Activated CD4-positive, alpha-beta T cell treated with anti-CD3 and anti-CD28 coated beads, Interleukin-2, amount 10 ng/mL, durations not matched to agents 24 days and 14 days (primary cell): ENCODE measurements around the gene CEP131. TPM values are rescaled to one million over a fixed set of nuclear protein-coding genes. Genes with fewer than 3 reads are reported as not detected.

Source experiments
- DNase-seq: peaks from one replicate; pipeline ENCODE4 v3.0.0; 2022
- H3K27ac Mint-ChIP-seq: one replicate; pipeline ENCODE4 v1.8.0; 2022; ENCODE audit warnings: mild to moderate bottlenecking, mixed read lengths
- H3K27me3 Mint-ChIP-seq: one replicate; pipeline ENCODE4 v1.8.0; 2022; ENCODE audit warnings: mixed read lengths
- H3K36me3 Mint-ChIP-seq: one replicate; pipeline ENCODE4 v1.8.0; 2022; ENCODE audit warnings: low read depth, mild to moderate bottlenecking, mixed read lengths
- H3K4me1 Mint-ChIP-seq: one replicate; pipeline ENCODE4 v1.8.0; 2021; ENCODE audit warnings: mixed read lengths
- H3K4me3 Mint-ChIP-seq: one replicate; pipeline ENCODE4 v1.8.0; 2022; ENCODE audit warnings: mild to moderate bottlenecking, moderate library complexity, mixed read lengths
- H3K9me3 Mint-ChIP-seq: one replicate; pipeline ENCODE4 v1.8.0; 2021; ENCODE audit warnings: mixed read lengths
- intact Hi-C: fragments of 100-400 bp; cut with micrococcal nuclease; formaldehyde crosslinking; loops from one replicate; pipeline ENCODE4 v1.15.1; 2023
- total RNA-seq: library from RNA; stranded (reverse); gene quantifications from 2 replicates; pipeline ENCODE4 v1.2.3, GENCODE V29; 2022

The CEP131 gene
- total RNA-seq, 1 donor from 2014 or later: 18.0 TPM

DNA sequence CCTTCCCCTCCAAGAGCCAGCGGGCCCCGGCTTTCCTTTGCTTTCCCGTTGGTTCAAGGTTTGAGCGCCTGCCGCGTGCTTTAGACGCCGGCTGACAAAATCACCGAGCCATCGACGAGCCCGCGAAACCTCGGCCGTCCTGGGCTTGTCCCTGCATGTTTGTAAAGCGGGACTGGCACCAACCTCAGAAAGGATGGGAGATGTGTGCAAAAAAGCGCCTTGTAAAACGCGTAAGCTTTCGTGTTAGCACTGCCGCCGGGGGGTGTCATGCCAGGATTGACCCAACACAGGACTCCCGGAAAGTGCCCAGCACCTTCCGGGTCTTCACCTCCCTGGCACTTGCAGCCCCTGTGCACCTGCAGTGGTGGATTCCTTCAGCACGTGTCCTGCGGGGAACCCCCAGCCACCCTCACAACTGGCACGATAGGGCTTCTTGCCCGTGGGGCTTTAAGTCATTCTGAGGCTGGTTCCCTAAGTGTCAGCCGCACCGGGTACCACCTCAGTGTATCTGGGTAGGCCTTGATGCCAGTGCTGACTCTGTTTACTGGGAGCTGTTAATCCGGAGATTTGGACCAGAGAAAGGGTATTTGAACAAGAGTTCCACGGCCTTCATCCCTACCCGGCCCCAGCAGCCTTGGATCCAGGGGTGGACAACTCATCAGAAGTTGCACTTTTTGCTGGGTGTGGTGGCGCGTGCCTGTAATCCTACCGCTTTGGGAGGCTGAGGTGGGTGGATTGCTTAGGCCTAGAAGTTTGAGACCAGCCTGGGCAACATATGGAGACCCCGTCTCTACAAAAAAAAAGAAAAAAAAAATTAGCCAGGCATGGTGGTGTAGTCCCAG, 17.2 kb upstream of the CEP131 start:
- H3K4me3 Mint-ChIP-seq: peak overlapping the region; percentile 95
- peaks cover 28% of the 10 kb centered on the region for H3K36me3 Mint-ChIP-seq
- peak overlapping the region; percentile 97 for H3K27ac Mint-ChIP-seq
- H3K27me3 Mint-ChIP-seq: no peaks in the 10 kb centered on the region
- H3K4me1 Mint-ChIP-seq: peaks cover 22% of the 10 kb centered on the region
- intact Hi-C loops: loop anchor here (1.0 to 10.0 kb wide), 4 partner anchors 17 to 313 kb away; no protein-coding TSS in a partner anchor
- peak; percentile 80 for DNase-seq
- H3K9me3 Mint-ChIP-seq: no peaks in the 10 kb centered on the region

GRCh38 chr17:81238815-81239713, 16.3 kb upstream of the CEP131 start, which contains the start of the genes NDUFAF8 and TEPSIN:
Gene NDUFAF8, plus strand, starts transcription at chr17:81239318. Its CDS starts 46 bp downstream, at chr17:81239364.
Gene TEPSIN, minus strand, starts transcription at chr17:81239055. Its CDS starts 22 bp downstream, at chr17:81239033.
- Mint-ChIP-seq H3K9me3 (no peaks in the 10 kb centered on the region), H3K36me3 (peaks cover 28% of the 10 kb centered on the region), H3K27me3 (no peaks in the 10 kb centered on the region), H3K4me3 (peak within 1 kb of the TSS; percentile 95), H3K4me1 (peaks cover 23% of the 10 kb centered on the region), H3K27ac (peak within 1 kb of the TSS; percentile 97)
- intact Hi-C loops: loop anchor here (1.0 kb wide), 2 partner anchors 16 to 314 kb away; no protein-coding TSS in a partner anchor
- DNase-seq: peak; percentile 99

DNA sequence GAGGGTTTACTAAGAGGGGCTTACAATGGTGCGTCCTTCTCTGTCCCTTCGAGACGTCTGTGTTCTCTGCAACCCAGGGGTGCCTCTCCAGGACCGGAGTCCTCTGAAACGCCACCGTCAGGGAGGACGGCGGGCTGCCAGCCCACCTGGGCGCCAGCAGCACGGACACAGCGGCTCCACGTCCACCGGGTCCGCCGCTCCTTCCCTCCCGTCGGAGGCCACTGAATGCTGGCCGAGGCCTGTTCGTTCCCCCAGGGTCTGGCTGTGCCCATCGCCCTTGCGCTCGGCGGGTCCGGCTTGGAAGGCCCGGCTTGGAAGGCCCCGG, 15.7 kb upstream of the CEP131 start:
- intact Hi-C loops: no loop called here
- Mint-ChIP-seq H3K4me1 (peaks cover 23% of the 10 kb centered on the region), H3K27ac (no peak overlapping the region), H3K36me3 (peaks cover 28% of the 10 kb centered on the region), H3K9me3 (no peaks in the 10 kb centered on the region), H3K27me3 (no peaks in the 10 kb centered on the region), H3K4me3 (peak overlapping the region; percentile 95)
- DNase-seq: no peak

DNA sequence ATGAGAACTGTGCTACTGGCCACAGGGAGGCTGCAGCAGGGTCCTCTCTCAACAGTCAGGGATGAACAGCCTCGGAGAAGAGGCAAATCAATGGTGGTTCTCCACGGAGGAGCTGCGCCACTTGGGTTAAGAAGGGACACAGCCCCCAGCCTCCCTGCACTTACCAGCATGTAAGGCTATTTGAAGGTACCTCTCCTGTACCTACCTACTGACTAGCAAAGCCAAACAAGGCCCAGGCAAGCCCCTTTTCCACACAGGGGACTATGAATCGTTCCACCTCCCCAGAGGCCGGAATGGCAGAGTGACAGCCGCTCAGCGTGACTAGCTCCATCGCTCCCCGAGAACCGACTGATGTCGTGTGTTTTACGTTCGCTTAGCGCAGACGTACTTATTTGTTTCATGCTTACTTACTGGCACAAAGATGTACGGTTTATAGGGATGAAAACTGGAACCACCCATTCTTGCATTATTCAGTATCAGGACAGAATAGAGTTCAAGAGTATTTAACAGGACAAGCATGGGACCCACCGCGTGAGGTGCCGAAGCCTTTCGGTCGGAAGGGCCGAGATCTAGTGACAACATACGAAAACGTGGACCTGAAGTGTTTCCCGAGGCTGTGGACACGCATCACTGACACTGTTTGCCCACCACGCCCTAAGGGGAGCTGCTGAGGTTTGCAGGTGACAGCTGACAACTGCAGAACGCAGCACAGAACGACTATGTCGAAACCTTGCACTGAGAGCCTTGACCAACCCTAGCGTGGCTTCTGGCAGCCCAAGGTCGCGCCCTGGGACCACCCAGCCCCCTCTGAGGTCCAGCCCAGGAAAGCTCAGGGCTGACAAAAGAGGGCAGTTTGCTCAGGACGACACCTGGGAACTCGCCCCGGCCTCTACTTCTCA, 15.1 kb upstream of the CEP131 start:
- H3K9me3 Mint-ChIP-seq: no peaks in the 10 kb centered on the region
- peak overlapping the region; percentile 41 for H3K27ac Mint-ChIP-seq
- peaks cover 28% of the 10 kb centered on the region for H3K36me3 Mint-ChIP-seq
- H3K4me1 Mint-ChIP-seq: peaks cover 23% of the 10 kb centered on the region
- DNase-seq: no peak
- peak overlapping the region; percentile 95 for H3K4me3 Mint-ChIP-seq
- no peaks in the 10 kb centered on the region for H3K27me3 Mint-ChIP-seq
- intact Hi-C loops: no loop called here

DNA sequence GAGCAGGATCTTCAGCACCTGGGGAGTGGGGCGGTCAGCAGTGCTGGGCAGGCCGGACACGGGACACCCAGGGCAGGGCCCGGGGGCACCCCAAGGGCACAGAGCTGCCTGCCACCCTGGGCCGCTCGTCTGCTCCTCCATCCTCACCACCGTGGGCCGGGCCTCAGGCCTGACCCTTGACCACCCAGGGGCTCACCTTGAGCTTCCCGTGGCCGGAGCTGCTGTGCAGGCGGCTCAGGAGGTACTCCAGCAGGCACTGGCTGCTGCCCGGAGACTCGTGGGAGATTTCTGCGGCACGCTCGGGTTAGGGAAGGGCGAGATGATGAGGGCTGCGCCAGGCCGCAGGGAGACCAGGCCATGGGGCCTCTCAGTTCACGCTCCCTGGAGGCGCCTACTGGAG, 14.0 kb upstream of the CEP131 start:
- H3K9me3 Mint-ChIP-seq: no peaks in the 10 kb centered on the region
- no peaks in the 10 kb centered on the region for H3K27me3 Mint-ChIP-seq
- intact Hi-C loops: no loop called here
- H3K27ac Mint-ChIP-seq: no peak overlapping the region
- peaks cover 23% of the 10 kb centered on the region for H3K36me3 Mint-ChIP-seq
- H3K4me3 Mint-ChIP-seq: no peak overlapping the region
- DNase-seq: no peak
- peaks cover 20% of the 10 kb centered on the region for H3K4me1 Mint-ChIP-seq

DNA sequence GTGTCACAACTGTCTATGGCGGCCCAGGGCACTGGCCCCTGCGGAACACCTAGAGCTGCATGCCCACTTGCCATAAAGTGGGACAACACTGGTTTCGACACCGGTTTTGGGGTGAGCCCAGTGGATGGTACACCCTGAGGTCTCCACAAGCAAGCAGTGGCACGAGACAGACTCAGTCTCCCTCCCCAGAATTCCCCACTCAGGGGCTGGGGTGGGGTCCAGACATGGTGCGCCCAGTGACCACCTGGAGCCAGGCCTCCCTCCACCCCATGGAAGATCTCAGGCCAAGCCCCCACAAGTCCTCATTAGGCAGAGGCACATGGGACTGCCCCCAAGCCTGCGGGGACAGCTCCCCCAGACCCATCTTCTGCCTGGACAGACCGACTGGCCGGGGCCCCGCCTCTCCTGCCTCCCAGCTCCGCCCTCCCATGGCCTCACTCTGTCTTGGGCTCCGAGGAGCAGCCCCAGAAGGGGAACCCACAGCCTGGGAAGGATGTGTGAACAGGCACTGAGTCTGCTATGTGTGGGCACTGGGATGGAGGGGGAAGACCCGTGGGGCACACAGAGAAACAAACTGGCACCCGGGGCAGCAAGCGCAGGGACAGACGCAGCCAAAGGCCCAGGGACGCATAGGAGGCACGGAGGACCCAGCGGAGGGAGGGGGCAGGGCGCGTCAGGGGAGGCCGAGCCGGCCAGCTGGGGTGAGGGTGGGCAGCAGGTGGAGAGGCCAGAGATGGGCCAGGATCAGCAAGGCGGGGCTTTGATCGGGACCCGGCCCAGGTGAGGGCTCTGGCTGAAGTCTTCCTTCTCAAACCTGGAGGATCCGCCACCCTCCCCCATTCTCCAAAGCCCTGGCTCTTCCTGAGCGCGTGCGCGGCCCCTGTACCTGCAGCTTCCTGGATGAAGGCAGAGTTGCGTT, 13.3 kb upstream of the CEP131 start:
- Mint-ChIP-seq H3K36me3 (peaks cover 18% of the 10 kb centered on the region), H3K4me3 (no peak overlapping the region), H3K4me1 (peaks cover 20% of the 10 kb centered on the region), H3K27me3 (no peaks in the 10 kb centered on the region), H3K9me3 (no peaks in the 10 kb centered on the region), H3K27ac (no peak overlapping the region)
- intact Hi-C loops: no loop called here
- no peak for DNase-seq

- Mint-ChIP-seq H3K36me3 (peaks cover 16% of the 10 kb centered on the region), H3K9me3 (no peaks in the 10 kb centered on the region), H3K4me1 (peaks cover 14% of the 10 kb centered on the region), H3K27me3 (no peaks in the 10 kb centered on the region), H3K27ac (no peak overlapping the region), H3K4me3 (no peak overlapping the region)
- DNase-seq: no peak
- intact Hi-C loops: no loop called here
Measured at GRCh38 chr17:81234940-81235821, 12.4 kb upstream of the CEP131 start.

- intact Hi-C loops: no loop called here
- no peak overlapping the region for H3K27ac Mint-ChIP-seq
Measured at GRCh38 chr17:81234506-81234855, 11.7 kb upstream of the CEP131 start.

DNA sequence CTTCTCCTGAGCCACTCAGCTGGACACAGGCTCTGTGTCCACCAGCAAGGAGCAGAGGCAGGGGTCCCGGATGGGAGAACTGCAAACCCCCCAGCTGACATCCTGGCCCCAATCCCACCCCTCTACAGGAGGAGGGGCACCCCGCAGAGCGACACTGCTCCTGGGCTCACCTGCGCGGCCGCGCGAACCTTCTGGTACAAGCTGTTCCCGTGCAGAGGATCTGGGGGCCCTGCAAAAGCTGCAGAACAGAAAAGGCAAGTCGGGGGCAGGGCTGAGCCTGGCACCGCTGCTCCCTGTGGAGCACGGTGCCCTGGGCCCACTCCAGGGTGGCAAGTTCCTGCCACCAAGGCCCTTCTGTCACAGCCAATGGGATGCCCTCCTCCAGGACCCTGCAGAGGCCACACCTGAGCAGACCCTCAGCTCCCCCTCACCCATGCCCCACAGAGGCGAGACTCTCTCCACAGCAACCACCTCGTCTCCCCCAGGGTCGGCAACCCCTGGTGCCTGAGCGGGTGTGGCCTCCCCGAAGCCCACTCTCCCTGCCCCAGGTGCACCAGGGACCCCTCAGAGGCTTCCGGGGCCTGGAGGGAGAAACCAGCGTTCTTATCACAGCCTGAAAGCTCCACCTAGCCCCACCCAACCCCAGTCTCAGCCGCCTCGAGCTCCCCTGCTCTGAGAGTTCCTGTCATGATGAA, 11.2 kb upstream of the CEP131 start:
- DNase-seq: no peak
- Mint-ChIP-seq H3K27me3 (no peaks in the 10 kb centered on the region), H3K9me3 (no peaks in the 10 kb centered on the region), H3K4me3 (no peak overlapping the region), H3K36me3 (peaks cover 18% of the 10 kb centered on the region), H3K27ac (no peak overlapping the region), H3K4me1 (peaks cover 12% of the 10 kb centered on the region)
- intact Hi-C loops: no loop called here

More at GRCh38 chr17:81234506-81234855, 11.7 kb upstream of the CEP131 start:
- Mint-ChIP-seq H3K4me3 (no peak overlapping the region), H3K27me3 (no peaks in the 10 kb centered on the region), H3K36me3 (peaks cover 18% of the 10 kb centered on the region), H3K9me3 (no peaks in the 10 kb centered on the region), H3K4me1 (peaks cover 12% of the 10 kb centered on the region)
- DNase-seq: no peak

- Mint-ChIP-seq H3K4me1 (peaks cover 12% of the 10 kb centered on the region), H3K4me3 (no peak overlapping the region), H3K9me3 (no peaks in the 10 kb centered on the region), H3K36me3 (peaks cover 18% of the 10 kb centered on the region), H3K27me3 (no peaks in the 10 kb centered on the region), H3K27ac (no peak overlapping the region)
- intact Hi-C loops: no loop called here
- no peak for DNase-seq
Measured at GRCh38 chr17:81233316-81233715, 10.6 kb upstream of the CEP131 start.

- H3K9me3 Mint-ChIP-seq: no peaks in the 10 kb centered on the region
- no peak for DNase-seq
- peaks cover 11% of the 10 kb centered on the region for H3K4me1 Mint-ChIP-seq
- no peak overlapping the region for H3K4me3 Mint-ChIP-seq
- peaks cover 19% of the 10 kb centered on the region for H3K36me3 Mint-ChIP-seq
- intact Hi-C loops: no loop called here
- no peak overlapping the region for H3K27ac Mint-ChIP-seq
- H3K27me3 Mint-ChIP-seq: no peaks in the 10 kb centered on the region
Measured at GRCh38 chr17:81232616-81233241, 10.0 kb upstream of the CEP131 start.
